Activated CD8-positive, alpha-beta memory T cell treated with anti-CD3 and anti-CD28 coated beads for 48 hours (primary cell): Measurements from ENCODE around the gene NRCAM.
"Not testable (repeated sequence)": the region's sequence is repeated elsewhere in the genome, so short reads cannot be mapped to it uniquely, and the experiment has no call there.

Experiments
- DNase-seq, 3 experiments: peaks; one replicate each; pipeline ENCODE4 v3.0.0-alpha.2; 2020; ENCODE audit warnings: low read depth in 2 of 3, low spot score in 2 of 3

NRCAM gene

DNA sequence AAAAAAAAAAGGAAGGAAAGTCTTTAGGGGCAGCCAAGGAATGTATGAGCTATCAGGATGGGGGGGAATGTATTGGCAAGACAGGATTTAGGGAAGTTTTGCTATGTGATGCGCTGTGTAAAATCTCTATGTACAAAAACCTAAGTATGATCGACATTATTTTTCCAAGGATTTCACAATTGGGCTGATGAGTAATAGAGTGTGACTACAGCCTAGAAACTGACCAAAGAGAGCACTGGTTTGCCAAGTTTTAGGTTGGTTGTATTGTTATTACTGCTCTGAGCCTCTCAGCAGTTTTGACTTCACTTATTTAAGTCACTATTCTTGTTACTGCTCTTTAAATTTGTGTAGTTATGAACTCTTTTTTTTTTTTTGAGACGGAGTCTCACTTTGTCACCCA lies 107.3 kb downstream of the NRCAM start:
- no peak for DNase-seq

DNA sequence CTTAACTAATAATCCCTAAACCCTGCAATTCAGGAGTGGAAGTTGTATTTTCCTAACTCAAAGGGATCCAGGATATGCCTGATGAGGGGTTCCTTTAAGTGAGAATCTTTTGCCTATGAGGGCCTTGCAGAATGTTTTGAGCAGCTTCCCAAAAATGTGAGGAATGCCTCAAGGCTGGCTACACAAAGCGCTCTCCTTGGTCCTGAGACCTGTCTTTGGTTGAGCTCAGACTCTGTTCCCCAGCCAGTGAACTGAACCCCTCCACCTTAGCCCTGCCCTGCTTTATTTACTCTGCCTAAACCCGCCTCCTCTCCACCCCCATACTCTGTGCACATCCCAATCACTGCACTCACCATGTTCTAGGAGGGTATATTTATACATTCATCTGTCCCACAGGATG lies 108.6 kb downstream of the NRCAM start:
- no peak for DNase-seq

DNA sequence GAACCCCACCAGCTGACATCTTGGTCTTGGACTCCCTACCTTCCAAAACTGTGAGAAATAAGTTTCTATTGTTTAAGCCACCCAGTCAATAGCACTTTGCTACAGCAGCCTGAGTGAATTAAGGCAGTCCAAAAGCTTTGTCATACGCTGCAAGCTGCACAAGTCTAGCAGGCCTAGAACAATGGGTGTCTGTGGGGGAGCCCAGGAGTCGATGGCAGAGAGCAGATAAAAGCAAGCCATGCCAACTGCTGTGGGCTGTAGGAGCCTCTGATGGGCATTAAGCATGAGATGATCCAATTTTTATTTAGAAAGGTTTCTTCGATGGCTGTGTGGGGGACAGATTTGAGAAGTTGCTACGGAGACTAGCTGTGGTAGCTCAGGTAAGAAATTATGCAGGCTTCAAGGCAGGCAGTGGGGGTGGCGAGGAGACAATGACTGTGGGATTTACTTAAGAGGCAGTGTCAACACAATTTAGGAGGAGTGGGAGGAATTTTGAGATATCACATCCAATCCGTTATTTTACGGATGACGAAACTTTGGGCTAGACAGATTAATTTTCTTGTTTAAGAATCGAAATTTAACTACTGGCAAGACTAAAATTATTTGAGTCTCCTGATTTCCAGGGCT lies 110.4 kb downstream of the NRCAM start:
- DNase-seq, result no peak

- DNase-seq, result no peak
These were observed 115.3 kb downstream of the NRCAM start for GRCh38 chr7:108340856-108341411.

DNA sequence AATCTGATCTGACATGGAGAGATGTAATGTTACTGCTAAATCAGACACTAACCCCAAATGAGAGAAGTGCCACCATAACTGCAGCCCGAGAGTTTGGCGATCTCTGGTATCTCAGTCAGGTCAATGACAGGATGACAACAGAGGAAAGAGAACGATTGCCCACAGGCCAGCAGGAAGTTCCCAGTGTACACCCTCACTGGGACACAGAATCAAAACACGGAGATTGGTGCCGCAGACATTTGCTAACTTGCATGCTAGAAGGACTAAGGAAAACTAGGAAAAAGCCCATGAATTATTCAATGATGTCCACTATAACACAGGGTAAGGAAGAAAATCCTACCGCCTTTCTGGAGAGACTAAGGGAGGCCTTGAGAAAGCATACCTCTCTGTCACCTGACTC lies 115.8 kb downstream of the NRCAM start:
- not testable (repeated sequence) for DNase-seq

DNA sequence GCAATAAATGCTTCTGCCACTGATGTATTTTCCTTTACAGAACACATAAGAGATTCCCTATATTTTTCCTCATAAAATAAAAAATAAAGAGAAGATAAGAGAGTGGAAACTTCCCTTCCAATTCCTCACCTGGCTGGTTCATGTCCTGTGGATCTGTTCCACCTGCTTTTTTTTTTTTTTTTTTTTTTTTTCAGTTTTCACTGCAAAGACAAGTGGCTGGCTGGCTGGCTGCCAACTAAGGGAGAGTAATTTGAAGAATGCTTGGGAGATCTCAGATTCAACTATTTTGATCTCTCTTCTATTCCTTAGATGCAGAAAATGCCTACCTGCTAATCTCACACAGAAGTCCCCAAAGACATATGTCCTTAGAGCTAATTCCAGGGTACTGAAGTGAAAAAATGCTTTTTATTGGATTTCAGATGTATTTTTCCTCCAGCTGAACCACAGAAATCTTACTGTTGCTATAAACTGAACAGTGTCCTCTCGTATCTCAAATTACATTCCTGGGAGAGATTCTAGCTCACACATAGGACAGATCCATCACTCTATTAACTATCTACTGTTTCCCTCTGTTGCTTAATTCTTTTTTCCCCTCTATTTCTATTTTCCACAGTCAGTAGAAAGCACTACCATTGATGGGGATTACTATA lies 120.8 kb downstream of the NRCAM start:
- no peak for DNase-seq

DNA sequence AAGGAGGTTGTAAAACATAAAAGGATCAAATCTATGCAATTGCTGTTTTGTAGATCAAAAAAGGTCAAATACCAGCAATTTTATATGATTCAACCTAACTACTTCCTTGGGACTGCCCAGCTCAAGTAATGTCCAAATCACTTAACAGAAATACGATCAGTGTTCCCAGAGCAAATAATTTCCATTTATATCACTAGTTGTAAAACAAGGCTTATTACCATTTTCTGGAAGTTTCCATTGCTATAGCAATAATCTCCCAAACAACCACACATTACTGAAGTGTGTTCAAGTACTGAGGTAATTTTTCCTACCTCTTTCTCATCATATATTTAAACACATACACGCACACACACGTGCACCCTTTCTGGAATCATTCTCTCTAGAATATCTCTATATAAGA lies 123.3 kb downstream of the NRCAM start:
- no peak for DNase-seq

- no peak for DNase-seq
These were observed 124.3 kb downstream of the NRCAM start for GRCh38 chr7:108331971-108332370.

DNA sequence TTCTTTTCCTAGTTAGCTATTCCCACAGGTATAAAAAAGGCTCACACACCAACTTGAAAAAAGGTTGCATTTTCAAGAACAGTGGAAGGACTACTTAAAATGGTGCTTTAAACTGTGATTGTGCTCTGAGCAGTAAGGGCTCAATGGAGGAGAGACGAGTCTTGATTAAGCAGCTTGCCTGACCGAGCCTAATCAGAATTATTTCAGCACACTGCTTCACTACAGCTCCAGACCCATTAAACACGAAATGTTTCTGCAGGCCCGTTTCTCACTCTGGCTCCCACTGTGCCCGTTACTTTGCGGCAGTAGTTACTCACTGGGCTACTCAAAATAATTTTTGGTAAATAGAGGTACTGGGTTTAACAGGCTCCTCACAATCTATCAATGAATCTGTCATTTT lies 126.0 kb downstream of the NRCAM start:
- DNase-seq, result no peak

DNA sequence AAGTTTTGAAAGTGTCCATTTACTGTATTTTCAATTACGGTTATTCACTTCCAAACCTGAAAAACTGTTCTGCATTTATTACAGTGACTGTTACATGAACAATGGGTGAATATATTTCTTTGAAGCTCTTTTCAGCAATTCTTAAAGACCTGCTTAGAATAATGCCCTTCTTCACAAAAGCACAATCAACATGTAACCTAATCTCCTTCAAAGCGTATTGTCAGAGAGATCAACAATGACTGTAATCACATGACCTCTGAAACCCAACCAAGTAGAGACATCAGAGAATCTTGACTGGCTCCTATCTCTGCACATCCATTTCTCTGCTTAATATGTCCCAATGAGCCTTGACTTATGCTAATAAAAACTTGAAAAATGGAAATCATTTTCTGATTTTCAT lies 126.7 kb downstream of the NRCAM start:
- no peak for DNase-seq

DNA sequence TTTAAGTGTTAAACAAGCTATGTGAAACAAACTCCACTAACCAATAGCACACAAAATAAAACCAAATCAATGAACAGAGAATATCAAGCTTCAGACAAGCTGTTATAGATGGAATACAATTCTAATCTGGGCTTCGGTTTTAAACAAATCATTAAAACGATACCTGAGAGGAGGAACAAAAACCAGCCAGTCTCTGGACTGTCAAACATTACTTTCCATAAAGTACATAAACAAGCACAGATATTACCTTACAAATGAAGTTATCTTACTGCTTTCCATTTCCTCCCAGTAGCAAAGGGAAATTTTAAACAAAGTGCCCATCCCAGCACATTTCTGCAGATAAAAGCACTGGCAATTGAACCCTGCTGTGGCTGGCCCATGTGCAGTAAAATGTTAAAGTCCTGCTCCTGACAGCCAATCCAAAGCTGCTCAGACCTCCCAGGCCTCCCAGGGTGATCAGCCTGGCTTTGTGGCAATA lies 128.0 kb downstream of the NRCAM start:
- no peak for DNase-seq

DNA sequence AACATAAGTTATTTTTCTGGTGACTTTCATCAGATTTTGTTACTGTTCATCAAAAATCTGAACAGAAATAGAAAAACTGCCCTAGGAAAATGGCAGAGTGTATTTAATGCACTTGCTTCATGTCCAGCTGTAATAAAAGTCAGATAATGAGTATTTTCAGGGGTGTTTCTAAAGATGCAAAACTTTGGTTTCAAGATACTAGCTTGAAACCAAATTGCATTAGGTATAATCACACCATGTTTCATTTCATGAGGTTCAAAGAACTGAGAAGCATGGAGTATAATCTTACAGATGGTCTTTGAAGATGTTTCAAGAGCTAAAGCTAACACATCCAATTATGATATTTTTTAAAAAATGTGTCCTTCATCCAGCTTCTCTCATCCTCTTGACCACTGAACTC lies 128.9 kb downstream of the NRCAM start:
- no peak for DNase-seq

GRCh38 chr7:108326938-108327337 lies 129.3 kb downstream of the NRCAM start:
- DNase-seq, result no peak

- DNase-seq, result no peak
These were observed 131.9 kb downstream of the NRCAM start for GRCh38 chr7:108324053-108325038.

DNA sequence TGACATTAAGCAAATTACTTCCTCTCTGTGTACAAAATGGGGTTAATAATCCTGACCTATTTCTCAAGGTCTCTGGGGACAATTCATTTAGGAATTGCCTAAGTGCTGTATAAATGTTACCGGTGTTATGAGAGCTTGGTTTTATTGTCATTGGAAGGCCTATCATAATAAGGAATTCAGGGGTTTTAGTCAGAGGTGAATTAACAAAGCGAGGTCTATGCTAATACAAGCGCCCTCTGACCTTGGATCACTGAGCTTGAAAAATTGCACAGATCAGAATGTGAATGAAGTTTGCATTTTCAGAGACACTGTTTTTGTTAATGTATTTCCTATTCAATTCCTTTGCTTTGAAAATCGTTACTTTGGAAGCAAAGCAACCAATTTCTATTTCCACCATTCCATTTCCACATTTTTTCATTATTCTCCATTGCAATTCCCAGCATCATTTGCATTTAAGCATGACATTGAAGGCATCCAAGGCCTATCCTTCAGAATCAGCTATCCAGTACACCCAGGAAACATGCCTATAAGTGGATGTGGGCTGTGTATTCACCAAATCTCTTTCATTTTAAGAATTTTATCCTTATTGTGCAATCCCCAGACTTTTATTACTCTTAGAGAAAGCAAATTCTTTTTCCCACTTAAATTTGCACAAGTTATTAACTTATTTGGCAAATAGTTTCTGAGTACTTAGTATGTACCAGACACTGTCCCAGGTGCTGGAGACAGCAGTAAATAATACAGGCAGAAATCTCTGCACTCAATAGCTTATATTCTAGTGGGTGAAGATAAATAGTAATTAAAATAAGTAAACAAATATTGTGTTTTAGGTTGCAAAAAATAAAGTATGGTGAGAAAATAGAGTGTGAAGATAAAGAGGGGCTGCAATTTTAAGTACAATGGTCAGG lies 133.1 kb downstream of the NRCAM start:
- DNase-seq, result no peak

GRCh38 chr7:108322046-108322445 lies 134.2 kb downstream of the NRCAM start:
- DNase-seq, result no peak

GRCh38 chr7:108321359-108321758 lies 134.9 kb downstream of the NRCAM start:
- no peak for DNase-seq

GRCh38 chr7:108316708-108317107 lies 139.5 kb downstream of the NRCAM start:
- DNase-seq, result no peak

GRCh38 chr7:108314551-108314950 lies 141.7 kb downstream of the NRCAM start:
- no peak for DNase-seq

- no peak for DNase-seq
These were observed 142.2 kb downstream of the NRCAM start for GRCh38 chr7:108314049-108314448.
